ENCODE measurements around the gene PID1.

DNA sequence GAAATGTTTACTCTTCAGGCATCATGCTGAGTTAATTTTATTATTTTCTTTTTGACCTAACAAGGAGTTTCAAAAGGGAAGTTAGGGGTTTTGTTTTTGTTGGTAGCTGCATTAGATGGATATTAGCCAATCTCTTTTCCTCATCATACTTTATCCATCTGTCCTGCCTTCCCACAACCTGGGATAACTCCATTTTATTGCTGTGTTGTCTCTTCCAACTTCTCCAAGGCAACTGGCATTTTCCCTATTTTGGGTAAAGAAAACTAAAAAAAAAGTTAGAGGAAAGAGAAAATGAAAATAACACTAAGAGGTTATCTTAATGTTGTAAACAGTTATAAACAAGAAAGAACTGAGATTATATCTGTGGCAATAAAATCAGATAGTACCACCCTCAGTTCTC lies 147.0 kb downstream of the PID1 start:
- TF ChIP-seq, protein P1, sequence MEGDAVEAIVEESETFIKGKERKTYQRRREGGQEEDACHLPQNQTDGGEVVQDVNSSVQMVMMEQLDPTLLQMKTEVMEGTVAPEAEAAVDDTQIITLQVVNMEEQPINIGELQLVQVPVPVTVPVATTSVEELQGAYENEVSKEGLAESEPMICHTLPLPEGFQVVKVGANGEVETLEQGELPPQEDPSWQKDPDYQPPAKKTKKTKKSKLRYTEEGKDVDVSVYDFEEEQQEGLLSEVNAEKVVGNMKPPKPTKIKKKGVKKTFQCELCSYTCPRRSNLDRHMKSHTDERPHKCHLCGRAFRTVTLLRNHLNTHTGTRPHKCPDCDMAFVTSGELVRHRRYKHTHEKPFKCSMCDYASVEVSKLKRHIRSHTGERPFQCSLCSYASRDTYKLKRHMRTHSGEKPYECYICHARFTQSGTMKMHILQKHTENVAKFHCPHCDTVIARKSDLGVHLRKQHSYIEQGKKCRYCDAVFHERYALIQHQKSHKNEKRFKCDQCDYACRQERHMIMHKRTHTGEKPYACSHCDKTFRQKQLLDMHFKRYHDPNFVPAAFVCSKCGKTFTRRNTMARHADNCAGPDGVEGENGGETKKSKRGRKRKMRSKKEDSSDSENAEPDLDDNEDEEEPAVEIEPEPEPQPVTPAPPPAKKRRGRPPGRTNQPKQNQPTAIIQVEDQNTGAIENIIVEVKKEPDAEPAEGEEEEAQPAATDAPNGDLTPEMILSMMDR (conservative IDR thresholded peaks at IDR 0.05; ENCODE audit: low read length): no peak
- TF ChIP-seq EZH2phosphoT487 (IDR thresholded peaks at IDR 0.05; ENCODE audit: borderline replicate concordance, low read depth, low read length): no peak

Measured in OCI-LY7 (cell line).